Testis (tissue), 3 donors: ENCODE data around the gene NUCB2. TPM values are rescaled to one million over a fixed set of nuclear protein-coding genes. Genes with fewer than 3 reads are reported as not detected.

Source experiments
- DNase-seq: peaks from one replicate; pipeline ENCODE4 v3.0.0-alpha.2; 2019
- H3K27ac ChIP-seq, 2 donors: fragments of 200-600 bp; sonication (generic); one replicate each; pipeline ENCODE4 v1.5.1; 2019
- H3K27me3 ChIP-seq: fragments of 200-600 bp; sonication (generic); one replicate; pipeline ENCODE4 v1.5.1; 2019
- H3K36me3 ChIP-seq: fragments of 200-600 bp; sonication (generic); one replicate; pipeline ENCODE4 v1.5.1; 2017; ENCODE audit warnings: low read depth; ENCODE audit errors: missing control alignments
- H3K4me1 ChIP-seq: fragments of 200-600 bp; sonication (generic); one replicate; pipeline ENCODE4 v1.5.1; 2019
- H3K4me3 ChIP-seq, 2 donors: fragments of 200-600 bp; sonication (generic); one replicate each; pipeline ENCODE4 v1.5.1; 2017 to 2019
- H3K9me3 ChIP-seq: fragments of 200-600 bp; sonication (generic); one replicate; pipeline ENCODE4 v1.5.1; 2017
- POLR2A ChIP-seq: fragments of 450-650 bp; IDR thresholded peaks from one replicate; pipeline ENCODE4 v1.6.1; 2017; ENCODE audit warnings: antibody characterized with exemption, mild to moderate bottlenecking, moderate library complexity
- WGBS, 2 donors: methylation state at CpG; one replicate each; pipeline ENCODE4 v1.1.5; 2018; 5-methylcytosine and 5-hydroxymethylcytosine counted together
- intact Hi-C: fragments of 100-400 bp; cut with DNase I; formaldehyde crosslinking; loops from one replicate; pipeline ENCODE4 v1.15.1; 2023; ENCODE audit warnings: low total_unique reads
- polyA plus RNA-seq: library from polyadenylated mRNA; stranded (reverse); fragments of 350-450 nt; fragmentation: Illumina TruSeq; extraction: RNeasy Lipid Tissue Mini Kit (QIAGEN cat#74804); gene quantifications from one replicate; pipeline ENCODE4 v1.2.3, GENCODE V29; 2014; ENCODE audit warnings: low read depth, low replicate concordance; ENCODE audit not compliant: insufficient read depth
- total RNA-seq, 2 donors: library from RNA; depleted of rRNA; stranded (reverse); fragments of >200 nt; gene quantifications; one replicate each; pipeline ENCODE4 v1.2.3, GENCODE V29; 2016
- TF ChIP-seq, protein P1 (sequence below), 3 experiments: fragments of 450-650 bp in 2 of 3; fragments of 200-600 bp in 1 of 3; sonication (generic) in 1 of 3; IDR thresholded peaks; one replicate each; pipeline ENCODE4 v1.5.1; 2016 to 2019; ENCODE audit warnings: antibody characterized with exemption in 3 of 3, mild to moderate bottlenecking in 2 of 3, moderate library complexity in 1 of 3

Gene NUCB2
- total and polyA plus RNA-seq, 3 donors from 2014 or later = 86.1 to 186 (median 138) TPM

DNA sequence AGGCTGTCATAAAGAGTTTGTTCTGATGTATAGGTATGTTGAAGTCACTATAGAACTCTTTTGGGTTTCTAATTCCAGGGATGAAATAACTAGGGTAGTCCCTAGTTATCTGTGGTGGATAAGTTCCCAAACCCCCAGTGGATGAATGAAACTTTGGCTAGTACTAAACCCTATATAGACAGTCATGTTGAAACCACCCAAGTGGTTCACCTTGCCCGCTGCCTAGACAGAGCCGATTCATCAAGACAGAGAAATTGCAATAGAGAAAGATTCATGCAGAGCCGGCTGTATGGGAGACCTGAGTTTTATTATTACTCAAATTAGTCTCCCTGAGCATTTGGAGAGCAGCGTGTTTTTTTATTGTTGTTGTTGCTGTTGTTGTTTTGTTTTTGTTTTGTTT, 23.8 kb upstream of the NUCB2 start:
- TF ChIP-seq, protein P1, sequence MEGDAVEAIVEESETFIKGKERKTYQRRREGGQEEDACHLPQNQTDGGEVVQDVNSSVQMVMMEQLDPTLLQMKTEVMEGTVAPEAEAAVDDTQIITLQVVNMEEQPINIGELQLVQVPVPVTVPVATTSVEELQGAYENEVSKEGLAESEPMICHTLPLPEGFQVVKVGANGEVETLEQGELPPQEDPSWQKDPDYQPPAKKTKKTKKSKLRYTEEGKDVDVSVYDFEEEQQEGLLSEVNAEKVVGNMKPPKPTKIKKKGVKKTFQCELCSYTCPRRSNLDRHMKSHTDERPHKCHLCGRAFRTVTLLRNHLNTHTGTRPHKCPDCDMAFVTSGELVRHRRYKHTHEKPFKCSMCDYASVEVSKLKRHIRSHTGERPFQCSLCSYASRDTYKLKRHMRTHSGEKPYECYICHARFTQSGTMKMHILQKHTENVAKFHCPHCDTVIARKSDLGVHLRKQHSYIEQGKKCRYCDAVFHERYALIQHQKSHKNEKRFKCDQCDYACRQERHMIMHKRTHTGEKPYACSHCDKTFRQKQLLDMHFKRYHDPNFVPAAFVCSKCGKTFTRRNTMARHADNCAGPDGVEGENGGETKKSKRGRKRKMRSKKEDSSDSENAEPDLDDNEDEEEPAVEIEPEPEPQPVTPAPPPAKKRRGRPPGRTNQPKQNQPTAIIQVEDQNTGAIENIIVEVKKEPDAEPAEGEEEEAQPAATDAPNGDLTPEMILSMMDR (IDR thresholded peaks at IDR 0.05) = no peak
- TF ChIP-seq POLR2A = no peak
- no peak for DNase-seq
- Histone ChIP-seq H3K27ac (no peak overlapping the region), H3K4me3 (no peak overlapping the region), H3K9me3 (no peaks in the 10 kb centered on the region), H3K27me3 (no peaks in the 10 kb centered on the region), H3K36me3 (no peaks in the 10 kb centered on the region), H3K4me1 (no peaks in the 10 kb centered on the region)
- WGBS, 2 donors = 71 to 81% methylated on average over 4 of the region's 4 CpGs
- intact Hi-C loops = no loop called here

DNA sequence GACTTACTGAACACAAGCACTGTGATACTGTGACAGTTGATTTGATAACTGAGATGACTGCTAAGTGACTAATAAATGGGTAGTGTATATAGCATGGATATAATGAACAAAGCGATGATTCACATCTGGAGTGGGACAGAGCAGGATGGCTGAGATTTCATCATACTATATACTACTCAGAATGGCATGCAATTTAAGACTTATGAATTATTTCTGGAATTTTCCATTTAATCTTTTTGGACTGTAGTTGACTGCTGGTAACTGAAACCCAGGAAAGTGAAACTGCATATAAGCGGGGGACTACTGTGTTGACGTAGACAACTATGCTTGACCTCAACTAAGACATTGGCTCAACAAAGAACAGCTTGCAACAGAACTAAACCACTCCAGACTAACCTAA, 20.0 kb upstream of the NUCB2 start:
- H3K9me3 ChIP-seq = no peaks in the 10 kb centered on the region
- no peaks in the 10 kb centered on the region for H3K36me3 ChIP-seq
- 85 to 94% methylated on average over 3 of the region's 3 CpGs for WGBS, 2 donors
- H3K4me1 ChIP-seq = no peaks in the 10 kb centered on the region
- H3K4me3 ChIP-seq = no peak overlapping the region
- no peak for DNase-seq
- TF ChIP-seq, protein P1 (IDR thresholded peaks at IDR 0.05) = no peak
- no peak for TF ChIP-seq POLR2A
- no peak overlapping the region for H3K27ac ChIP-seq
- no peaks in the 10 kb centered on the region for H3K27me3 ChIP-seq
- intact Hi-C loops = no loop called here

DNA sequence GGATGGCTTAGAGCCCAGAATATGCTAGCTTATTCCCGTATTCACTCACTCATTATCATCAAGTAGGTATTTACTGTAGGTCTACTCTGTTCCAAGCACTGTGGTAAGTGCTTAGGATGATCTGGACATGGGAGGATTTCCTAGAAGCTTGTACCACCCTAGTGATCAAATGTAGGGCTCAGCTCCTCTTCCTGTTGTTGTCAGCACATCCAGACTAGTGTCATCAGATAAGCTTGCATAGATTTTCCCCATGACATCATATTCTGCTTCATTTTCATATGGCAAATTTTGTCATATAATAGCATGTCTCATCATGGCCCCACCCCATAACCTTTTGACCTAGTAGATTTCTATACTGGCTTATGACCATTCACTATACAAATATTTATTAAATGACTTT, 19.3 kb upstream of the NUCB2 start:
- intact Hi-C loops = no loop called here
- H3K36me3 ChIP-seq = no peaks in the 10 kb centered on the region

DNA sequence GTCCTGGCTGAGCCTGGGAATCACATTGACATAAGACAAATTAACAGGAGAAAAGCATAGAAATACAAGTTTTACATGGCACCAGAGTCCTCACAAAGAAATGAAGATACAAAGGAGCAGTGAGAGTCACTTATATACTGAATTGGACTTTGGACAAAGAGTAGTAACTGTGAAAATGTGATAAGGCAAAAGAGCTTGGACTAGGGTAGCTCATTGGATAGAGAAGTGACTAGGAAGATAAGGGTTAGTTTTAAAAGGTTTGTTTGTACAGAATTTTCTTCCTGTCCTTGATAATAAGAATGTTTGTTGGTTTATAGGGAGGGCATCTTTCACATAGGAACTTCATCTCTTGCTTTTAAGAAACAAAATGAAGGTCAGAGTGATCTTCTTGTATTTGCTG, 17.9 kb upstream of the NUCB2 start:
- Histone ChIP-seq H3K4me3 (no peak overlapping the region), H3K27ac (no peak overlapping the region), H3K4me1 (no peaks in the 10 kb centered on the region), H3K36me3 (no peaks in the 10 kb centered on the region), H3K27me3 (no peaks in the 10 kb centered on the region), H3K9me3 (no peaks in the 10 kb centered on the region)
- intact Hi-C loops = no loop called here
- no peak for TF ChIP-seq POLR2A
- TF ChIP-seq, protein P1 (IDR thresholded peaks at IDR 0.05) = no peak
- no peak for DNase-seq

More for the DNA sequence above, 19.3 kb upstream of the NUCB2 start:
- no peak overlapping the region for H3K4me3 ChIP-seq
- H3K27ac ChIP-seq = no peak overlapping the region
- no peaks in the 10 kb centered on the region for H3K27me3 ChIP-seq
- no peaks in the 10 kb centered on the region for H3K9me3 ChIP-seq
- no peak for TF ChIP-seq POLR2A
- TF ChIP-seq, protein P1 (IDR thresholded peaks at IDR 0.05) = no peak
- H3K4me1 ChIP-seq = no peaks in the 10 kb centered on the region
- DNase-seq = no peak
- WGBS, 2 donors = 52 to 83% methylated on average over 1 of the region's 1 CpG

DNA sequence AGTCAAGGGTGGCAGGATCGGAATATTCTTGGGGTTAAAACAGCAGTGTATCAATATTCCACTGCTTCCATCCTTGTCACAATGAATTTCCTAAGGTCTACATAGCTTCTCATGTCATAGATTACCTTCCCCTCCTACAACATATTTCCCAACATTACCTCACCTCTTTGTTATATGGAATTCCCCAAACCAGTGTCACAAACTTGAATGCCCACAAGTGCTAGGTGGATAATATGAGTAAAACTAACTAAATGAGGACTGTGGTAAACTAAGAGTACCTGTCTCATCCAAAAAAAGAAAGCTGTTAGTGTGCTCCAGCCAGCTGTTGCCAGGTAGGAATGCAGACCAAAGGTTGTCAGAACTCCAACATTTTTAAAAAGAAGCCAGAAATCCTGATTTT, 17.0 kb upstream of the NUCB2 start:
- no peak for DNase-seq
- 92 to 94% methylated on average over 1 of the region's 1 CpG for WGBS, 2 donors
- Histone ChIP-seq H3K4me1 (no peaks in the 10 kb centered on the region), H3K9me3 (no peaks in the 10 kb centered on the region), H3K27me3 (no peaks in the 10 kb centered on the region), H3K36me3 (no peaks in the 10 kb centered on the region), H3K4me3 (no peak overlapping the region), H3K27ac (no peak overlapping the region)
- intact Hi-C loops = no loop called here
- TF ChIP-seq, protein P1 (IDR thresholded peaks at IDR 0.05) = no peak
- no peak for TF ChIP-seq POLR2A
